Prostate gland (tissue), 2 donors: ENCODE results near the gene GNB1.

ENCODE experiments used
- CTCF ChIP-seq, 4 experiments: fragments of 200-600 bp in 2 of 4; fragments of 450-650 bp in 2 of 4; sonication (generic) in 2 of 4; IDR thresholded peaks; 1 replicate in 3 of 4; 2 replicates in 1 of 4; pipeline ENCODE4 v1.5.1; 2016 to 2019; ENCODE audit warnings: antibody characterized with exemption in 4 of 4, mild to moderate bottlenecking in 2 of 4, moderate library complexity in 2 of 4
- POLR2A ChIP-seq: fragments of 450-650 bp; IDR thresholded peaks from one replicate; pipeline ENCODE4 v1.6.1; 2016; ENCODE audit warnings: antibody characterized with exemption, mild to moderate bottlenecking
- POLR2AphosphoS5 ChIP-seq: sonication (generic); formaldehyde crosslinking; IDR thresholded peaks from one replicate; pipeline ENCODE4 v1.6.1; 2017; ENCODE audit warnings: antibody characterized with exemption

GRCh38 chr1:1926886-1927660 lies 36.2 kb upstream of the GNB1 start:
- no peak for TF ChIP-seq POLR2A
- no peak for TF ChIP-seq CTCF (IDR thresholded peaks at IDR 0.05)
- no peak for TF ChIP-seq POLR2AphosphoS5
